ENCODE data around the gene MRPL18. TPM values are rescaled to one million over a fixed set of nuclear protein-coding genes. Genes with fewer than 3 reads are reported as not detected.

The MRPL18 gene
- total RNA-seq, 2 donors from 2014 or later, result 65.4 to 112 TPM

DNA sequence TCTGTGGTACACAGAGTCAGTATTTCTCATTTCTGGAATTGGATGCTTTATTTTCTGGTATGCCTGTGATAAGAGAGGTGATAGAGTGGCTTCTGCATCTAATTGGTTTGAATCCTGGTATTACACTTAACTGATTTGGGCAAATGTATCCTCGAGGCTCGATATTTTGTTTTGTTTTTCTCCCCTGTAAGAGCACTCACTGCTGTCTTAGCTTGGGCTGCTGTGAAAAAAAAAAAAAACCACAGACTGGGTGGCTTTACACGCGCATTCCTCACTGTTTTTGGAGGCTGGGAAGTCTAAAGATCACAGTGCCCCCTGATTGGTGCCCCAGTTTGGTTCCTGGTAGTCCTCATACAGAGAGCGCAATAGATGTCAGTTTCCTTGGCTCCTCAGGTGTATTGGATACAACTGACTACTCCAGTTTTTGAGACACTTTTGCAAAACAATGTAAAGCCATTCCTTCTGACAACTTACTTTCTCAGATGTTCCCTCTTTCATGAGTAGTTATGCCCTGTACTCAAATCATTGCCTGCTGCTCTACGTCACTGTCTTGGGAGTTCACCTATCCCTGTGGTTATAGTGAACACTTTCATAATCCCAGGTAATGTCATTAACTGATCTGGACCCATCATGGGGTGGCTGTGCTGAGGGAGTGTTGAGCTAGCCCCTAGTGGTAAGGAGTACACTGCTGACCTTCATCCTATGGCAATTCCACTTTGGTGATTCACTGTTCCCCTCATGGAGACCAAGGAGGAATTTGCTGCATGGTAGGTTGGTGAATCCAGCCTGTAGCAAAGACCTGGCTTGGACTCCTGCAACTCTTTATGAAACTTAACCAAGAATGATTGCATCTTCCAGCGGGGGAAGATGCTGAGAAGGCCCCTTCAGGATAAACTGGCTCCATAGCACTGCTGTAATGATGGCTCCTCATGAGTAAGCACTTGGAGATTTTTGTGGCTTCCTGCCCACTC, 32.0 kb upstream of the MRPL18 start:
- no peak overlapping the region for H3K27ac ChIP-seq
- intact Hi-C loops (cut with DNase I), result no loop called here
- peaks cover 5% of the 10 kb centered on the region for H3K36me3 ChIP-seq
- H3K4me1 ChIP-seq, result peaks cover 3% of the 10 kb centered on the region
- H3K4me3 ChIP-seq, result no peak overlapping the region
- H3K9me3 ChIP-seq, result no peaks in the 10 kb centered on the region
- H3K27me3 ChIP-seq, result no peaks in the 10 kb centered on the region
- no peak overlapping the region for H3K9ac ChIP-seq (ENCODE audit: low read depth in 2 of 2, low read length in 2 of 2)
- DNase-seq, result no peak
- TF ChIP-seq, protein P1, sequence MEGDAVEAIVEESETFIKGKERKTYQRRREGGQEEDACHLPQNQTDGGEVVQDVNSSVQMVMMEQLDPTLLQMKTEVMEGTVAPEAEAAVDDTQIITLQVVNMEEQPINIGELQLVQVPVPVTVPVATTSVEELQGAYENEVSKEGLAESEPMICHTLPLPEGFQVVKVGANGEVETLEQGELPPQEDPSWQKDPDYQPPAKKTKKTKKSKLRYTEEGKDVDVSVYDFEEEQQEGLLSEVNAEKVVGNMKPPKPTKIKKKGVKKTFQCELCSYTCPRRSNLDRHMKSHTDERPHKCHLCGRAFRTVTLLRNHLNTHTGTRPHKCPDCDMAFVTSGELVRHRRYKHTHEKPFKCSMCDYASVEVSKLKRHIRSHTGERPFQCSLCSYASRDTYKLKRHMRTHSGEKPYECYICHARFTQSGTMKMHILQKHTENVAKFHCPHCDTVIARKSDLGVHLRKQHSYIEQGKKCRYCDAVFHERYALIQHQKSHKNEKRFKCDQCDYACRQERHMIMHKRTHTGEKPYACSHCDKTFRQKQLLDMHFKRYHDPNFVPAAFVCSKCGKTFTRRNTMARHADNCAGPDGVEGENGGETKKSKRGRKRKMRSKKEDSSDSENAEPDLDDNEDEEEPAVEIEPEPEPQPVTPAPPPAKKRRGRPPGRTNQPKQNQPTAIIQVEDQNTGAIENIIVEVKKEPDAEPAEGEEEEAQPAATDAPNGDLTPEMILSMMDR (IDR thresholded peaks at IDR 0.05), result no peak

GRCh38 chr6:159759645-159760044, 30.6 kb upstream of the MRPL18 start:
- Histone ChIP-seq H3K4me3 (no peak overlapping the region), H3K36me3 (no peaks in the 10 kb centered on the region), H3K9ac (ENCODE audit: low read depth in 2 of 2, low read length in 2 of 2) (no peak overlapping the region), H3K27ac (no peak overlapping the region), H3K4me1 (peaks cover 3% of the 10 kb centered on the region), H3K27me3 (no peaks in the 10 kb centered on the region), H3K9me3 (no peaks in the 10 kb centered on the region)
- TF ChIP-seq, protein P1 (IDR thresholded peaks at IDR 0.05), result no peak
- intact Hi-C loops (cut with DNase I), result no loop called here
- DNase-seq, result no peak

GRCh38 chr6:159760602-159761057, 29.6 kb upstream of the MRPL18 start:
- no peak for DNase-seq
- peak overlapping the region in 1 of 2 donors; percentile 87 for H3K9ac ChIP-seq (ENCODE audit: low read depth in 2 of 2, low read length in 2 of 2)

GRCh38 chr6:159761129-159761872, 29.0 kb upstream of the MRPL18 start:
- peak; percentile 37 for DNase-seq
- intact Hi-C loops (cut with DNase I), result no loop called here
- H3K36me3 ChIP-seq, result no peaks in the 10 kb centered on the region

More at GRCh38 chr6:159760602-159761057, 29.6 kb upstream of the MRPL18 start:
- TF ChIP-seq, protein P1 (IDR thresholded peaks at IDR 0.05), result no peak
- H3K27me3 ChIP-seq, result no peaks in the 10 kb centered on the region
- H3K36me3 ChIP-seq, result no peaks in the 10 kb centered on the region
- H3K4me1 ChIP-seq, result peaks cover 3% of the 10 kb centered on the region
- H3K9me3 ChIP-seq, result no peaks in the 10 kb centered on the region
- peak overlapping the region; percentile 100 for H3K27ac ChIP-seq
- intact Hi-C loops (cut with DNase I), result no loop called here
- H3K4me3 ChIP-seq, result peak overlapping the region; percentile 89

More at GRCh38 chr6:159761129-159761872, 29.0 kb upstream of the MRPL18 start:
- TF ChIP-seq, protein P1 (IDR thresholded peaks at IDR 0.05), result no peak
- Histone ChIP-seq H3K4me3 (peak overlapping the region; percentile 89), H3K9ac (ENCODE audit: low read depth in 2 of 2, low read length in 2 of 2) (peak overlapping the region; percentile 76 to 87), H3K27me3 (no peaks in the 10 kb centered on the region), H3K27ac (peak overlapping the region; percentile 100), H3K4me1 (peaks cover 3% of the 10 kb centered on the region), H3K9me3 (no peaks in the 10 kb centered on the region)

Data from colonic mucosa (tissue), 4 donors.